NCI-H1694 treated with DMSO at 0.1 percent for 48 hours (cell line): ENCODE data around the gene MRPL17.

Experiments used
- DNase-seq: peaks from one replicate; lab custom pipeline; 2025; lab: John Stamatoyannopoulos, UW

Gene MRPL17

DNA sequence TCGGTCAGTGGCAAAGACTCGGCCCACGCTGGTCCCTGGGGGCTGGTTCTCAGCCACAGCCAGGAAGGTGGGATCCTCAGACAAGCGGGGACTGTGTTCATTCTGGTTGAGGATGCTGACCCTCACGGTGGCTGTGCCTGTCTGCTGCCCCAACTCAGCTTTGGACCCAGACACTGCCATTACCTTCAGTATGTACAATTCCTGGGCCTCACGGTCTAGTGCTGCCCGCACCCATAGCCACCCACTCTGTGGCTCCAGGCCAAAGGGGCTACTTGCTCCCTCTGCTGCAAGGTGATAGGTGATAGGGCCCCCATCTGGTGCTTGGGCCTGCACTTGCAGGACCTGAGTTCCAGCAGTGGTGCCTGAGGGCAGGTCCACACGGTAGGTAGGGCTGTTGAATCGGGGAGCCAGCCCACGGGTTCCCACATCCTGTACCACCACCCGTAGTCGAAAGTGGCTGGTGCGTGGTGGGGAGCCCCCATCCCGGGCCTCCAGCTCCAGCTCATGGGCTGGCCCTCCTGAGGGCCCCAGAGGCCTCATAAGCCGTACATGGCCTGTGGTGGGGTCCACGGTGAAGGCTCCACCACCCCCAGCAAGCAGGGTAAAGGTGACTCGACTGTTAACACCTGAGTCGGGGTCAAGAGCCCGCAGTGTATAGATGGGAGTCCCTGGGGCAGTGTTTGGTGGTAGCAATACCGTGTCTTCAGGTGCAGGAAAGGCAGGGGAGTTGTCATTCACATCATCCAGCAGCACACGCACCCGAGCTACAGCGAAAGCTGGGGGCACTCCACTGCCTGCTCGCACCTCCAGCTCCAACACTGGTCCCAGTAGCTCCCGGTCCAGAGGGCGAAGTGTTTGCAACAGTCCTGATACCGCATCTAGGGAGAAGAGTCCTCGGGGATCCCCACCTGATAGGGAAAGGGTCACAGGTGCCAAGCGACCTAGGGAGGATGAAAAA, 50.7 kb downstream of the MRPL17 start:
- DNase-seq, result no peak

DNA sequence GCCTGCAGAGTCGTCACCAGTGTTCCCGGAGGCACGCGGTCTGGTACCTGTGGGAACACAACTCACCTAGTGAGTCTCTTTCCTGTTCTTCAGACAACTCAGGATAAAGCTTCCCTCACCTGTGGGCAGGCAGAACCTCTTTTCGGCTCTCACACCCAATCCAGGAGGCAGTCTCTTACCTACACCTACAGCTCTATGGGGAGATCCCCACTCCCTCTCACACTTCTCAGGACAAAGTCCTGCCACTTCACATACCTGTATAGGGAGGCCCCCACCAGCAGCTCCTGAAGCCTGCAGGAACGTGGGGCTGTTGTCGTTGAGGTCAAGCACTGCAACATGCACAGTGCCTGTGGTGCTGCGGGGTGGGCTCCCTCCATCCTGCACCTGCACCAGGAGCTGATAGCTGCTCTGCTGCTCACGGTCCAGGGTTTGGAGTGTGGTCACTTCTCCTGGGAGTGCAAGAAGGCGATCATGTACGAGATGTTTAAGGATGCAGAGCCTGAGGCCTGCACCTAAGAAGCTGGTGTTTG, 51.7 kb downstream of the MRPL17 start:
- no peak for DNase-seq

DNA sequence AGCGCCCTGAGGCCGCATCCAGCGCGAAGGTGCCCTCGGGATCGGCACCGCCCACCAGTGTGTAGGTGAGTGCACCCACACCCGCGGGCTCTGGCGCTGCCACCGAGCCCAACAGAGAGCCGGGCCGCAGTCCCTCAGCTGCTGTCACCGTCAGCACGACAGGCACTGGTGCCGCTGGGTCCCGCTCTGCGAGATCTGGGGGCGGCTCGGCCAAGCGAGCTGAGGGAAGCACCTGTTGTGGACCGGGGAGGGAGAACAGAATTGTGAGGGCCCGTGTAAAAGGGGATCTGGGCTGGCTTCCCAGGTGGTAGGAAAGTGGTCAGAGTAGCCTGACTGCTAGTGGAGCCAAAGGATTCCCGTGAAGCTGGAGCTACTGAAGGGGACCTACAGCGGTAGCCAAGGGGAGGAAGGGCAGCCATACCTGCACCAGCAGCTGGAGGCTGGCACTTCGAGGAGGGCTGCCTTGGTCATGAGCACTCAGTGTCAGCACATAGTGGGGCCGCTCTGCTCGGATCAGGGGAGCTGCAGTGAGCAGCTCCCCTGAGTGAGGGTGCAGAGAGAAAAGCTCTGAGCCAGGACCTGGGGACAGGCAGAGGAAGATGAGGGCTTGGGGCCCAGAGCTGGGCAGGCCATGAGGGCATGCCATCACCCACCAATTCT, 52.4 kb downstream of the MRPL17 start:
- no peak for DNase-seq
